GM21381 (cell line): ENCODE measurements around the gene SPAG5.

Source experiments
- ATAC-seq: cut with Tn5 transposase; IDR thresholded peaks from one replicate; pipeline ENCODE4 v1.9.1; 2021; ENCODE audit warnings: mild to moderate bottlenecking, moderate library complexity; ENCODE audit not compliant: unreplicated experiment

SPAG5 gene, protein sequence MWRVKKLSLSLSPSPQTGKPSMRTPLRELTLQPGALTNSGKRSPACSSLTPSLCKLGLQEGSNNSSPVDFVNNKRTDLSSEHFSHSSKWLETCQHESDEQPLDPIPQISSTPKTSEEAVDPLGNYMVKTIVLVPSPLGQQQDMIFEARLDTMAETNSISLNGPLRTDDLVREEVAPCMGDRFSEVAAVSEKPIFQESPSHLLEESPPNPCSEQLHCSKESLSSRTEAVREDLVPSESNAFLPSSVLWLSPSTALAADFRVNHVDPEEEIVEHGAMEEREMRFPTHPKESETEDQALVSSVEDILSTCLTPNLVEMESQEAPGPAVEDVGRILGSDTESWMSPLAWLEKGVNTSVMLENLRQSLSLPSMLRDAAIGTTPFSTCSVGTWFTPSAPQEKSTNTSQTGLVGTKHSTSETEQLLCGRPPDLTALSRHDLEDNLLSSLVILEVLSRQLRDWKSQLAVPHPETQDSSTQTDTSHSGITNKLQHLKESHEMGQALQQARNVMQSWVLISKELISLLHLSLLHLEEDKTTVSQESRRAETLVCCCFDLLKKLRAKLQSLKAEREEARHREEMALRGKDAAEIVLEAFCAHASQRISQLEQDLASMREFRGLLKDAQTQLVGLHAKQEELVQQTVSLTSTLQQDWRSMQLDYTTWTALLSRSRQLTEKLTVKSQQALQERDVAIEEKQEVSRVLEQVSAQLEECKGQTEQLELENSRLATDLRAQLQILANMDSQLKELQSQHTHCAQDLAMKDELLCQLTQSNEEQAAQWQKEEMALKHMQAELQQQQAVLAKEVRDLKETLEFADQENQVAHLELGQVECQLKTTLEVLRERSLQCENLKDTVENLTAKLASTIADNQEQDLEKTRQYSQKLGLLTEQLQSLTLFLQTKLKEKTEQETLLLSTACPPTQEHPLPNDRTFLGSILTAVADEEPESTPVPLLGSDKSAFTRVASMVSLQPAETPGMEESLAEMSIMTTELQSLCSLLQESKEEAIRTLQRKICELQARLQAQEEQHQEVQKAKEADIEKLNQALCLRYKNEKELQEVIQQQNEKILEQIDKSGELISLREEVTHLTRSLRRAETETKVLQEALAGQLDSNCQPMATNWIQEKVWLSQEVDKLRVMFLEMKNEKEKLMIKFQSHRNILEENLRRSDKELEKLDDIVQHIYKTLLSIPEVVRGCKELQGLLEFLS

DNA sequence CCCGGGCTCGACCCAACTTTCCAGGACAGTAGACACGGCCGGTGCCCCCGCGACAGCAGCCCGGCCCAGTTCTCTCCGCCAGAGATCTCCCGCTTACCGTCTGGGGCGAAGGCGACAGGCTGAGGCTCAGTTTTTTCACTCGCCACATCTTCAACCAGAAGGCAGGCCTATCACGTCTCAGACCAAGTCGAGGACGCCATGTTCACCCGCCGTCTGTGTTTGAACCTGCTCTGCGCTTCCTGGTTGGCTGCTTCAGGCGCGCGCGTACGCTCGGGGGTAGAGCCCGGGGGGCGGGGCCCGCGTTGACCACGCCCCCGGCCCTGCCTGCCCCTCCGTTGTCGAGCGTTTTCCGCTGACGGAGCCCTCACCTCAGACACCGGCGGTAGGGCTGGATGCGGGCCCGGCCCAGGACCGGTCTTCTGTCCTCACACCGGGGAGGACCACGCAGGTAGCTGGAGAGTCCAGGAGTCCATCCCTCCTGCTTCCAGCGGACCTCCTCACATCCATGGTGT is at the start of gene SPAG5:
TSS of gene SPAG5 (minus strand) at position 227 of the 512 bp plus-strand sequence. CDS start at position 148, 79 bp downstream.
- ATAC-seq = peak; percentile 85

DNA sequence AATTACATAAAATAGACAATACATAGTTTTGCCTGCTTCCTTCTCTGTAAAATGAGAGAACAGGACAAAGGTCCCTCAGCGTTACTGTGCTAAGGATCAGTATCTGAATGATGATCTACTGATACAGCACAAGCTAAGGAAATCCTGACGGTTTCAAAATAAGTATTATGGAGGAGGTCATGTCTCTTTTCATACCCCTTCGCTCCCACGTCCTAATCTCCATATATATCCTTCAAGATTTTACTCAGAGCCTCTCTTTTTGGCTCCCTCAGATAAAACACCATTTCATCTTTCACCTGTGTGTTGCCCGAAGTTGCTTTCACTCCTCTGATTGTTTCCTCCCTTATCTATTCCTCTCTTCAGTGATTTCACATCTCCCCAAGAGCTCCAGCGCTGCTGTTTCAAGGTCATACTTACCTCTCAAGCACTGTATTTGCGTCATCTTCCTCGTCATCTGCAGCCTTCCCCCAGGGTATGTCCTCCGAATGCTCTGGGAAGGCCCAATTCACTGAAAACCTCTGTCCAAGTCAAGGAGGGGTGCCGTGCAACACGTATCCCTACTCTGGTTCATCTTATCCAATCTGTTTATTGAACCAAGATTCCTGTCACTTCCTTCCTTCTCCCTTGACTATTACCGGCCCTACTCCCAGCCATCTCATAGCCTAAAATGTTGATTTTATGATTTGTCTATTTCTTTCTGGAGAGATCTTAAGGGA is 47.4 kb upstream of the SPAG5 start:
- no peak for ATAC-seq

DNA sequence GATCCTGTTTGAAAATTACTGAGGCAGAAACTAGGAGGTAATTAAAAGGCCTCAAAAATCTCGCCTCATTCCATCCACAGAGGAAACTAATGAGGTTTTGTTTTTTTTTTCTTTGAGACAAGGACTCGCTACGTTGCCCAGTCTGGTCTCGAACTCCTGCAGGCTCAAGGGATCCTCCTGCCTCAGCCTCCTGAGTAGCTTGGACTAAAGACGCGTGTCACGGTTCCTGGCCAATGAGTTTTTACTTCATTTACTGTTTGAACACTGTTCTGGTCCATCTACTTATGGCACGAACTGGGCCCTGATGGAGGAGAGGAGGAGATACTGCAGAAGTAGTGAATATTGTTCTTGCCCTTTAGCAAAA is 46.7 kb upstream of the SPAG5 start:
- no peak for ATAC-seq

DNA sequence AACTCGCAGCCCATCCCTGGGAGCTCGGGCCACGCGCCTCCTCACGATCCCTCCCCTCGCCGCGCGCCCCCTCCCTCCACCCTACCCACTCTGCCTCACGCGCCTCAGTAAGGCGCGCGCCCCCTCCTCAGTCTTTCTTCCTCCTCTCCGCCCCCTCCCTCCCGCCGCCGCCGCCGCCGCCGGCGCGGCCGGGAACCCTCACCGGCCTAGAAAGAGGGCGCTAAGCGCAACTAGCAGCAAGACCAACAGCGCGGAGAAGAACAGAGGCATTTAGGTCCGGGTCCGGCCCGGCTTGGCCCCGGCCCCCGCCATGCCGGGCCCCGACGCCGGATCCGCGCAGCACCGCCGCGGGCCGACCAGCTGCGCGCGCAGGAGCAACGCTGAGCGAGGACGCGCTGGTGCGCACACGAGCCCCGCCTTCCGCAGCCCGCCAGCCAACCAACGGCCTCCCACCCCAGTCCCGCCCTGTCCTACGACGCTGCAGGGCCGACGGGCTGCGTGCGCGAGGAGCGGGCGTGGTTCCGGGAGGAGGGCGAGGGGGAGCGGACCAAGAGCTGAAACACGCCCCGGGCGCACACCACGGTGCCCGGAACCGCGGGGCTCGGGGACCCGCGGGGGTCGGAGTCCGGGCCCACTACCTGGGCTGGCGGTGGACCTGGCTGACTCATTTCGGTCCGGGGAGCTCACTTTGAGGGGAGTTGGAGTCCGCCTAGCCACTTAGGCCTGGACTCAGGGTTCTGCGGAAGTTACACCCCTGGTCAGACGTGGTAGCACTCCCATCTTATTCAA is 46.2 kb upstream of the SPAG5 start, which contains the start of gene BLTP2:
TSS of gene BLTP2 (minus strand) at position 372 of the 789 bp plus-strand sequence. CDS start at position 270, 102 bp downstream.
- peak; percentile 84 for ATAC-seq

DNA sequence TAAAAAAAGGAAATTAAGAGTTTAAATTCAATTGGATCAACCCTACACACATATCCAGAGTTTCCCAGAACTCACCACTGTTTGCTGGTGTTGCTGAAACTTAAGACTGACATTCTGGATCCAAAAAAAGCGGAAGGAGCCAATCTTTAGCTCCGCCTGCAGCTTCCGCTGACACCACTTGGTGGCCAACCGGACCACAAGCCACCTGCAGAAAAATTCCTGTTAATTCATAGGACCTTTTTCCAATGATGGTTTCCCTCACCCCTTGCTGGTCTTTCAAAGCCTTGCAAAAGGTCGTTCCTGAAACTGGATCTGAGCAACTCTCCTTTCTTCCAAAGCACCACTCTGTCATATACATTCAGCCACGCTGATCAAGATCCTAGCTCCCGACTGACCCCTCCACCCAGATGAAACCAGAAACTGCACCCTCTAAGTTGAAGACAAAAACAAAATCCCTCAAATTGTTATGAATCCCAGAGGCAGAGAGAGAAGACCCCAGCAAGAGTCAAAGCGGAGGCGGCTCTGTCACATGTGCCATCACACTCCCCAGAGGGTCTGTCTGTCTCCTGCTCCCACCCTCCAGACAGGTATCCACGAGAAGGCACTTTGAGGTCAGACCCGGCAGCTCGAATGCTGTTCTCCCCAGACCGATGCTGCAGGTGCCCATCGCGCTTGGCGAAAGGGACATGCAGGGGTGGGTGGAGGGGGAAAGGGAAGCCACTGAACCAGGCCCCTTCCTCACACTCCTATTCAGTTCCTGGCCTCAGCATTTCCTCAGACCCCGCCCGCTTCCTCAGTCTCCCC is 45.4 kb upstream of the SPAG5 start:
- ATAC-seq = peak; percentile 15

DNA sequence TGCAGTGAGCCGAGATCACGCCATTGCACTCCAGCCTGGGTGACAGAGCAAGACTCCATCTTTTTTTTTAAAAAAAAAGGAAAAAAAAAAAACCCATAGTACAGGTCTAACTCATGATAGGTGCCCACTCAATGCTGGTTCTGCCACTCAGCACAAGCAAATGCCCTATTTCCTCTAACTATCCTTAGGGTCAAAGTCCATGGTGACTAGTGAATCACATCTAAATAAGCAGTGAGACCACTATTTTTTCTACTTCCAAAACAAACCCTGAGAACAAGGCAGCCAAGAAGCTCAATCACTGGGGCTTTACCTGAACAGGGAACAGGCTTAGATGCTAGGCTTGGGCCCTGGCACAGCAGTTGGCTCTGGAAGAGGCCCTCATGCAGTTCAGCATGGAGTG is 42.8 kb upstream of the SPAG5 start:
- no peak for ATAC-seq

DNA sequence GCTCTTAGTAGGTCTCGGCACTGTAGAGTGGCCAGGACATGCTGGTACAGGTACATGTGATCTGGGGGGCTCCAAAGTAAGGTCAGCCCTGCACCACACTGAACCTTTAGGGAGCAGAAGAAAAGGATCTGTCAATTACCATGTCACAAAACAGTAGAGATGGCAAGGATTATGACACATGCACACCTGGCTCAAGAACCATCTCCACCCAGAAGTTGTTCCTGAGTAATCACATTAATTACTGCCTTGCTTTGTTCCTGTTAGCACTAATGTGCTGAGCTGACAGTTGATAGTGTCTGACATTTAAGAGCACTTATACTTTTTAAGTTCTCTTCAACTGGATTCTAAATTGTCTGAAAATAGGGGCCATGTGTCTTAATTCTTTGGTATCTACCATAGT is 36.7 kb upstream of the SPAG5 start:
- ATAC-seq = no peak

DNA sequence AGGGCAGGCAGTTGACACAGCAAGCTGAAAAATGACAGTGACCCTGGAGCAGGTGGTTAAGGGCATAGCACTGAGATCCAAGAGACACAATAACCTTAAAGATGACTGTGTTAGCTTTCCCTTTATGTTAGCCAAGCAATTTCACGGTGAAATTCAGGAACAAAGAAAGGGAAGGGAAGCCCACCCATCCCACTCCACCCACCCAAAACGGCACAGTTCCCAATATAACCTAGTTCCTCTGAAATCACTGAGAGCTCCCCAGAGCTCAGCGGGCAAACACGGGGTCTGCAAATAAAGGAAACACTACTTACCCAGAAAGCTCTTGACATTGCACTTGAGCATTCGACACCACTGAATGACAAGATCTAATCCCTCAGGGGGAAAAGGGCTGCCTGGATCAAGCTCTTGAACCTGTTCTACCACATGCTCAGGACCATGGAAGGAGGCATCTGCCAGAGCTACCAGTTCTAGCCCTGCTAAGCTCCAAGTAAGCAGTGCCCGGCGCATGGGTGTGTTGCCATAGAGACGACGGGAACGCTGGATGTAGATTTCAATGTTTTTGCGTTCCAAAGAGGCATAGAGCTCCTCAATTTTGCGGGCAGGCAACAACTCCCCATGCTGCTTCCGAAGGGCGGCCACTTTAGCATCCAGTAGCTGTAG is 35.5 kb upstream of the SPAG5 start:
- no peak for ATAC-seq

DNA sequence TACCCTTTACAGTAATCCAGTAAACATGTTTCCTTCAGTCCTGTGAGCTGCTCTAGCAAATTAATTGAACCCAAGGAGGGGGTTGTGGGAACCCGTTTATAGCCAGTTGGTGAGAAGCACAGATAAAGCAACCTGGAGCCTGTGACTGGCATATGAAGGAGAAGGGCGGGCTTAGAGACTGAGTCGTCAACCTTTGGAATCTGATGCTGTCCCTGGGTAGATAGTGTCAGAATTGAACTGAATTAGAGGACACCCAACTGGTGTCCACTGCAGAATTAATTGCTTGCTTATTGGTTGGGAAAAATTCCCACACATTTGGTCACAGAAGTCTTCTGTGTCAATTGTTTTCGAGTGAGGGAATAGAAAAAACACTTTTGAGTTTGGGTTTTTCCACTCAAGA is 28.0 kb upstream of the SPAG5 start:
- ATAC-seq = no peak

DNA sequence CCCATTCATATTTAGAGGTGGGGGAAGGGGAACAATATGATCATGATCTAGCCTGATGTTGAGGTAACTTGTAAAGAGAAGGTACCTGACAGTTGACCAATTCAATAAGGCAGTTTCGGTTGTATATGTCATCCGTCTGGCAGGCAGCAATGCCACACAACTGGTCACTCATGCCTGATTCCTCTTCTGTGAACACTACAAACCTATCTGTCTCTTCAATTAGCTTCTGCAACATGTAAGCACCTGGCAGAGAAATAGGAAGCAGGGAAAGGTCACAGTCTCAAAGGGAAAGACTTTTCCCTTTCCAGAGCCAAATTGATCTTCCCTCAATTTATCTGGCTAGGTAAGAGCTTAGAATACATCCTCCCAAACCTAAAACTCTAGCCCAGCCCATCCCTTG is 25.3 kb upstream of the SPAG5 start:
- ATAC-seq = no peak

DNA sequence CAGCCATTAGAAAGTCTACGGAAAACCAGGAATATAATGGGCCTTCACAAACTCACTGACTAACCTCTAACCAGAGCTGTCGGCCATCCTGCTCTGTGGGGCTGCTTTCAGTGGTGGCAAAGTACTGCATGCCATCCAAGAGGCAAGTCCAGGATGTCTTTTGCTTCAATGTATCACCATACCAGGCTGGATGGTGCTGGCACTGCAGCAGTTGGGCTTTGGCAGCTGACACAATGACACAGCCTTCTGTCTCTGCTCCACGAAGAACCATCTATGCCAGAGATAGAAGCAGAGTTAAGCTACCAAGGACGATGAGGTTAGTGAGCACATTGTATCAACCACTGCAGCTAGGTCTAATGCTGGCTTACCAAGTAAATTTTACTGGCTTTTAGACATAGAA is 24.9 kb upstream of the SPAG5 start:
- no peak for ATAC-seq

DNA sequence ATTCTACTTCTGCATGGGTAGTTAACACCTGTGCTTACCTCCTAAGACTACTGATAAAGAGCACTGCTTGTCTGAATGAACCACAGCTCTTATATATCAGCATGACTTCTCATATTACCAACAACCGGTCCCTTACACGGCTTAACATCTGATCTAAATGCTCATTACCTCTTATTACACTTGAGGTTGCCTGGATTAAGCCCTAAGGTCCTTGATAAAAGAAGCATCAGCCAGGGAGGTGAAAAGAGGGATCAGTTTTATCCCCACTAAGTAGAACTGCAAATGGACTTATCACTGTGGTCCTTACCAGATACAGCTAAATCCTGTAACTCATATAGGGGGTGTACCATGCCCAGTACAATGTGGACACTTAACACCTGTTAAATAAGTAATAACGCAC is 23.4 kb upstream of the SPAG5 start:
- ATAC-seq = no peak

DNA sequence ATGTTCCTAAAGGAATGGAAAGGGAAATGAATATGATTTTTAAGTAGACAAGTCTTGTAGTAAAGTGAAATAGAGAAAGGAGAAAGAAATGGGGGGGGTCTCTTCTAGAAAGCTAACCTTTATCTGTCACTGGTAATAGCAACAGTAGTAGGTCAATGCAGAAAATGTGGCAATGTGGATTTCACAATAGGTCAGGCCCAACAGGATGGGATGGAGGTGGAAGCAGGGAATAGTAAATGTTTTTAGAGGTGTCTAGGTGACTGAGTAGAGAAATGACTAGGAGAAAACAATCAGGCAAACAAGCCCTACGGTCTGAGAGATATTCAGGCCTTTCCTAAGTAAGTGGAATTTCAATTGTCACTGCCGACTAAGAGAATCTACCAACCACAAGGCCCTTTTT is 21.2 kb upstream of the SPAG5 start:
- no peak for ATAC-seq

DNA sequence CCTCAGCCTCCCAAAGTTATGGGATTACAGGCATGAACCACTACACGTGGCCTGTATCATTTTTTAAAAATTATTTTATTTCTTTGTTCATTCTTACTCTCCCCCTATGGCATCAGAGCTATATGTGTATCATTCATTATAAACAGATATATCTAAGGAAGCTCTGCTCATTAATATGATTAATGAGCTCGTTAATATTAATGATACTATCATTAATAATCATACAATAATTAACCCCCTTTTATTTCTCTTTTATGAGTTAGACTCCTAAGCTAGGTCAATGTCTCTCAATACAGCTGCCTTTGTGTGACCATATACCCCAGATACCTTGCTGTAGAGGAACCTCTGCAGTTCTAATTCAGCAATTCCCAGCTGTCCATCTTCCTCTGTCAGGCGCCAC is 19.6 kb upstream of the SPAG5 start:
- no peak for ATAC-seq

DNA sequence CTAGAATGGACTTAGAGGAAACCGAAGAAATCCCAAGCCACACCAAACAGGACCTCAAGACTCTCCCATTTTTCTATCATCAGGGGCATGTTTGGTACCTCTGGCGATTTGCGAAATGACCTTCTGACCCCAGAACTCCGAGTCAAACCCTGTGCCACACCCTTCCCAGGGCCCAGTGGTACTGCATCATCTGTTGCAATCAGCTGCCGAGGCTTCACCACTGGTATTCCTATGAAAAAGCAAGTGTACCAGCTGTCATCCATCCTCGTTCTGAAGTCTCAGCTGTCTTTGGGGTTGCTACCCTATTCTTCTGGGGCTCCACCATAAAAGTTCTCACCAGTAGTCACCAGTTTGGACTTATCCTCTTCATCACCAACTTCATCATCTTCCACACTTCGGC is 17.5 kb upstream of the SPAG5 start:
- no peak for ATAC-seq

DNA sequence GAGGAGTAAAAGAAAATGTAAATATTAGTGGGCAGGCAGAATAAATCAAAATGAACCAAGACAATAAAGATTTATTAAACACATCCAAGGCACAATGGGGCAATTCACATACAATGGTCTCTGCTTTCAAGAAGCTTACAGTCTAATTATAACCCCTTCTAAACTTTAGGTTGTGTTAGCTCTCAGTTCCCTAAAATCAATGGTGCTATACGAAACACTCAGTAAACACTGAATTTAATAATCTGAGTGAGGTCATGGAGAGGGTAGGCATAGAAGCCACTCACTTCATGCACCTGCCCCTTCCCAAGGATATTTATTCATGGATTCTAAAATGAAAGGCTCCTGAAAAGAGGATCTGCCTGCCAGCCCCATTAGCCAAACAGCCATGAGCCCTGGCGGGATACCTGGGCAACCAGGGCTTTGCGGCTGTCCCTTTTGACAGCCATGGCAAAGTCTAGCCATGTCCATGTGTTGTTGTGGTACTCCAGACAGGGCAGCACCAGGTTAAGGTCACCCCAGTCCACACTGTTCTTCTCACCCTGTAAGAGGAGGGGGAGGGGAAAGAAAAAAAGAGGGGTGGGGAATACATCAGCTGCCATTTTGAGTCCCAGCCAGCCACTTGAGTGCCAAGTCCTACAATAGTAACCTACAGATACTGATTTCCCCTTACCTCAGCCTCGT is 16.6 kb upstream of the SPAG5 start:
- ATAC-seq = no peak

DNA sequence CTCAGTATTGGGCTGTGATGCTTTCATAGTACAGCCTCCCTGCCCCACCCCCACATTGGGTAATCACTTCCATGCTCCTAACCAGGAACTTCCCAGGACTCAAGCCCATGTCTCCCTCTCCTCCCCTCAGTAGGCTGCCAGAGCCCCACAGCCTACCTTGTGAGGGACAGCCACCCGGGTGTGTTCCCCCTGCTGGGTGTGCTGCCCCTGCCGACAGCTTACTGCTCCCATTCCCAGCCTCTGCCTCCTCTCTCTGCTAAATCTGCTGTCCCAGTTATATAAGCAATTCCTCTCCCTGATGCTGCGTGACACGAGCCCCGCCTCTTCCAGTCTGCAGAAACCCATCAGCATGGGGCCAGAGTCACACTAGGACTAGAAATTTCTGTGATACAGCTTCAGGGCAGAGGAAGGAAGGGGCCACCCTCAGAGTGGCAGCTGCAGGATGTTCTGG is 15.1 kb upstream of the SPAG5 start, which contains the start of gene RSKR:
TSS of gene RSKR (minus strand) at position 255 of the 451 bp plus-strand sequence. CDS start at position 231, 24 bp downstream.
- no peak for ATAC-seq
